ENCODE results near the gene KCNMA1.

The KCNMA1 gene

DNA sequence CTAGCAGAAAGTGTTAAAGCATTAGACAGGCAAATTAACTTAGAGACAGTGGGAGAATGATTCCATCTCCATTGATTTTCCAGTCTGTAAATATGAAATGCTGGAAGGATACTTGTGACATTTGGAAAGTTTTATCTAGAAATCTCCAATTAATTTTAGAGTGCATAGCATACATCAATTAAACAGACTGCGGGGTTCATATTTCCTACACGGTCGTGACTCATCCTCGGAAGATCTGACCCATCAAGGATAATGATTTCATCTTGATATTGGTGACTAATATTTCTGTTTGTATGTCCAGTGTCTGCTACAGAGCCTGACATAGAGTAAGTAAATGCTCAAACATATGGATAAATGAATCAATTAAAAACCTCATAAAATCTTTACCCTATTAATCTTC lies 474.9 kb downstream of the KCNMA1 start:
- no peak for DNase-seq

DNA sequence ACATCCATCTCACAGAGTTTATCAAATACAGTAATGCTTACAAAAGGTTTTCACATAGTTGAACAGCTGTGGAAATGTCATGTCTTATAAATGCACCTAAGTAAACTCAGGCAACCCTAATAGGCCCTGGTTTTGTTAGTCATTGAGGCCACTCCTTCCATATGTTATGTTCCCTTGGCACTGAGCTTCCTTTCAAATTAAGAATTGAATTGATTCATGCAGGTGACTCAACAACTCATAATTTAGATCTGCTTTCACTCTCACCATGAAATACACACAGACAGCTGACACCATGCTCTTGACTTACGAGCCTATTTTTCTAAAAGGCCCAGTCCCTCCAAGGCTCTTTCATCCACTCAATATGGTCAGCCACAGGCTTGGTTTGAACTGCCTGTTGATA lies 476.9 kb downstream of the KCNMA1 start:
- DNase-seq, result no peak

DNA sequence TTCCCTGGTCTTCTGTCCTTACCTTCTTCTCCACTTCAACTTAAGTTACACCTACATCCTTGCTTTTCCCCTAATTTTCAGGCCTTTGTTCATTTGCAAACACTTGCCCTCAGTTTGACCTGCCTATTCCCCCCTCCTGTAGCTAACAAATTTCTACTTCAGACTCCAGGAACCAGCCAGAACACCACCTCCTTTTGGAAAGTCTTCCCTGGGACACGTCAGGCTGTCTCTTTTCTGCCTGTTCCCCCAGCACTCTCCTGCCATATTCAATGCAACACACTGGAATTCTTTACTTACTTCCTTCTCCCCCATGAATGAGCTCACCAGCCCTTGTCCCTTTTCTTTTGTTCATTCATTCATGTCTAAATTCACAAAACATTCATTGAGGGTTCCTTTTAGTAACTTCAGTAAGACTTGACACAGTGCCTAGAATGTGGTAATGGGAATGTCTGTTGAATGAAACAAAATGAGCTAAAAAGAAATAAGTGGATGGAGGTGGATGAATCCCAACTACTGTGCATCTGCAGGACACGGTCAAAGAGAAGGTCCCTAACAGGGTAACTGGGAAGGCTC lies 478.0 kb downstream of the KCNMA1 start:
- no peak for DNase-seq

DNA sequence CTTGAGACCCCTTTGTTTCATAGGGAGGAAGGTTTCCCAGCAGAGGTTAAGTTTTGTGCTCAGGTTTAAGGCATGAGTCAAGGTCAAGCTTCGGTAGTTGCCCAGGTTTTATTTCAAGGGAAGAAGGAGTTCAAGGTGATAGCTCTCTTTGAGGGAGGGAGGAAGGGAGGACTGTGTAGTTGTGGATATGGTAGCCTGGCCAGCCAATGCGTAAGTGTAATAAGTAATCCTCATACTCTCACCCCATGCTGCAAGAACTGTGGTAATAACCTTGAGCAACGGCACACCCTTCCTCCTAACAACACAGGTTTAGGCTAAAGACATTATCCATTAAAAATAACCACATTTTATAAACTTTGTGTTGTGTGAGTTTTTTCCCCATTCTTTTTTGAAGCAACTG lies 478.9 kb downstream of the KCNMA1 start:
- DNase-seq, result no peak

DNA sequence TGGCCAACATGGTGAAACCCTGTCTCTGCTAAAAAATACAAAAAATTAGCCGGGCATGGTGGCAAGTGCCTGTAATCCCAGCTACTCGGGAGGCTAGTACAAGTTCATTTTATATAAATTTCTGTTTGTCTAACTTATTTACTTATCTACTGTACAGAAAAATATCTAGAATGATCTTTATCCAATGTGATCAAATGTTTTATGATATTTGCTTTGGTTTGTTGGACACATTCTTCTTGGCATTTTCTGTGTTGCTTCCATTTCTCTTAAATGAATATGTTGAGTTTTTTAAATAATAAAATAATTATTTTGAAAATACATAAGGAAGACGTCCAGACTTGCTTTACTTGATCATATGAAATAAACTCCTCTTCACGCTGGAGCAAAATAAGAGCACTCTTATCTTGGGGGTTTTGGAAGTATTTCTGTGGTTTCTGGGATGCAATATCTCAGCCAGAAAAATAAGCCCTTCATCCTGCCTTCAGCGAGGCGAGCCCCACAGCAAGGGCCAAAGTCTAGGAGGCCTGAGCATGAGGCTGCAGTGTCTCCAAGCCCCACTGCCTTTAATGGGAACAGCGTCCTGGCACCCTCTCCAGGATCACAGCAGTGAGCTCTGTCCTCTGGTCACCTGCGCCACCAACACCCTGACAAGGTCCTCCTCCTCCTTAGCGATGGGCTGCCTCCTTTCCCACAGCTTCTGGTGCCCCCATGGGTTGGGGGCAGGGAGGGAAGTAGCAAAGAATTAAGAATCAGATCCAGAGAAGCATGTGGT lies 480.2 kb downstream of the KCNMA1 start:
- DNase-seq, result no peak

DNA sequence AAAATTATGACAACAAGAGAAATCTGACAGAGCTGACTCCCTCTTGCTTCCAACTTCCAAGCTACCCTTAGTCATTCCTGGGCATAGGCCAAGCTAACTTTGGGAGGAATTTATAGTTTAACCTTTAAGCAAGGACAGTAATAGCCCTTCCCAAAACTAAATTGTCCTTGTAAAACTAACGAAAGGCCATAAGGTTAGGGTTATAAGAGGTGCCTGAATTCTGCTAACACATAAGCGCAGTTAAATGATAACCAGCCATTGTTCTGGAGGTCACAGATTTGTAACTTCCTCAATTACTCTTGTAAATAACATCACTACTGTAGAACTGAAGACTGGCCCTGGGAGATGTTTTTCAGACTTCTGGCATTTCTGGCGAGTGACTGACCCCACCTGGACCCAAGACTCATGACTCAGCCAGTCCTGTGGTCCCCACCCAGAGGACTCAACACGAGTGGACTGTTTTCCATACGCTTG lies 481.2 kb downstream of the KCNMA1 start:
- no peak for DNase-seq

DNA sequence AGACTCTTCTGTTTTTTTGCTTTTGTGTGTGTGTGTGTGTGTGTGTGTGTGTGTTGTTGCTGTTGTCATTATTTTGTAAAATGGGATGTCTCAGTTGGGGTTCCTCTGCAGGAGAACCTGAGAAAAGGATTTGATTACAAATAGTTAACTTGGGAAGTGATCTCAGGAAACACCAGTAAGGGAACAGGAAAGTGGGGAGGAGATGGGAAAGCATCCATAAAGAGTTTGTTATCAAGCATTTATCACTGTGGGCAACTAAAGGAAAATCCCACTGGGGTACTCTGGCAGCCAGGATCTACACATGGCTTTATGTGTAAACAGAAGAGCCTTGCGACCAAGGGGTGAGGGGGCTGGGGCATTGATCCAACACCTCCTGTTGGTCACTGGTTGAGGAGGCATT lies 485.4 kb downstream of the KCNMA1 start:
- no peak for DNase-seq

DNA sequence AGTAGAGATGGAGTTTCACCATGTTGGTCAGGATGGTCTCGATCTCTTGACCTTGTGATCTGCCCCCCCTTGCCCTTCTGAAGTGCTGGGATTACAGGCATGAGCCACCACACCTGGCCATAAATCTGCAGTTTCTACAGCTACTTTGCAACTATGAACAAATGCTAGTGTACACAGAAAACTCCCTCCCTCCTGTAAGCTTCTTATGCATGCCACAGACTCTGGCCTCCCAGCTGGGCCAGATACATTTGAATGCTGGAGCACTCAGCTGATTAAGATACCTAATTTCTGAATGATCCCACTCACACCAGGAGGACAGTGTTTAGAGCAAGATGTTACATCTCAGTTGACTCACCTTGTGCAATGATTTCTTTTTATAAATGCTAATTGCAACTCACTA lies 486.2 kb downstream of the KCNMA1 start:
- no peak for DNase-seq

DNA sequence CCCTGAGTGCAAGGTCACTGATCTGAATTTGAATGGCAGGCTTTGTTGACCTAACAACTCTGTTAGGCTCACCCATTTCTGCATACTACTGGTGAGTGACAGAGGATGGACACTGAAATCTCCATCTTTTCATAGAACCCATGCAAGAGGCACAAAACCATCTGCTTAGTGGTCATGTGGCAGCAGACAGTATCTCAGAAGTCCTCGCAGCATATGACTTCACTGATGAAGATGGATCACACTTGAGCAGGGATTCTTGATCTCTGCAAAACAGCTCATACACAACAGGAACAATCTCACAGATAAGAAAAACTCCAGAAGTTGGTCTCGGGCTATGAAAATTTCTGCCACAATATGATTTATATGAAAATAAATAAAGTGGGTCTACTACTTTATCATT lies 487.9 kb downstream of the KCNMA1 start:
- DNase-seq, result no peak

DNA sequence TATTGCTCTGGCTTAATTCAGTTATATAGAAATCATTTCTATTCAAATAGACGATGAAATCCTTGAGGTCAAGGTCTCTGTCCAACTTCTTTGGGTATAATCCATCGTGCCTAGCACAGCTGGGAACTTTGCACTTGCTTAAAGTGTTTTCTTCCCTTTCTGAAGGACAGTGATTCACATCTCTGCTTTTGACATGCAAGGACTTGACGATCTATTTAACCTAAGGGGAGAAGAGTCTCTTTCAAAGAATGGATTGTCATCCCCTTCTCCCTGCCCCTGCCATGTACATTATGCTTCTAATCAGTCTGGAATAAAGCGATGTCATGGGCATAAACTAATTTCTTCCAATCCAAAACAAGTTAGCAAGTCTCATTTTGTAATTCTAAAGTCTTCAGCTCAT lies 488.6 kb downstream of the KCNMA1 start:
- no peak for DNase-seq

DNA sequence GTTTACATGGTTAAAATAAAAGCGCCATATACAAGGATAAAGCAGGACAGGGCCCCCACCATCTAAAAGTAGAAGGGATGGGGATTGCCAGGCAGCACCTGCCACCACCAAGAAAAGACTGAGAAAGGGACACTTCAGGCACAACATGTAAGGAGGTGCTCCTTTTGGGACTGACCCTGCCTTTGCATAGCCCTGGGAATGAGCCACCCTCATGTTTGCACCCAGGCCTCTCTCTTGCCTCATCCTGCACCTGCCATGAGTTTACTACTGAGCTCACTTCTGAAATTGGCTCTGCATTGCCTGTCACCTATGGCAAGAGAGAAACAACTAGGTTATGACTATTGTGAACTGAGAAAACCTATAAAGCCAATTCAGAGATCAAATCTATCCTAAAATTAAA lies 489.7 kb downstream of the KCNMA1 start:
- no peak for DNase-seq

DNA sequence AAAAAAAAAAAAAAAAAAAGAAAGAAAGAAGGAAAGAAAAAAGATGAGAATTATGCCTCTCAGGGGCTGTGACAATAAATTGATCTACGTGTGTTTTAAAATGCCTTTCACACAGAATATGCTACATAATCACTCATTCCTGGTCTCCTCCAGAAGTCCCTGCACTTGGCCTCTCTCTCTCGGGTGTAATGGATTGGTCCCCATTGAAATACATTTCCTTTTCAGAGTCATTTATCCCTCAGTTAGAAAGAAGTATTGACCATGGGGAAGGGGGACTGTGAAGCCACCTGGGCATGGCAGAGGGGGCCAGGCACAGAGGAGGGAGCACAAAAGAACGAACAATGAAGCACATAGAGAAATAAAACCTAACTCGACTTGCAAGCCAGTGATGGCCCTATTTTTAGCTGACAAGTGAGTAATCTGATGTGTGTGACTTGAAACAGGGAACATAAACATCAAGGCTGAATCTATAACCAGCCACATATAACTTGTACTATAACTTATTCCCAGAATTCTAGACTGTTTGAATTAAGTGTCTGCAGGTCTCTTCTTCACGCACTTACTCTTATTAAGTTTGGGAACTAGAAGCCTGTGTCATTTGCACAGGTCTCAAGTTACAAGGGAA lies 490.8 kb downstream of the KCNMA1 start:
- no peak for DNase-seq

DNA sequence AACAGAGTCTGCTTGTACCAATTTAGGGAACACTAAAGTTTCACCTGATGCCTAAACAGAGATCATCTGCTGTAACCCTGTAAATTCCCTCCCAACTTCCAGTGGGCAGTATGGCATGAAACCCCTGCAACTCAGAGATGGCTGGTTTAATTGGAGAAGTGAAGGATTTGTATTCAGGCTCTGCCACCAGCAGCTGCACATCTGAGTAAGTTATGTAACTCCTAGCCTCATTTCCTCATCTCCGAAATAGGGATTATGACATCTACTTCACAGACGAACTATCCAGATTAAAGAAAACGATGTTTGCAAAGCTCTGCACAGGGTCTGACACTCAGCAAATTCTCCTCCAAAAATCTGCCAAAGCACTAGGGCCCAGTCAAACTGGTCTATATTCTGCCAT lies 493.0 kb downstream of the KCNMA1 start:
- DNase-seq, result no peak

DNA sequence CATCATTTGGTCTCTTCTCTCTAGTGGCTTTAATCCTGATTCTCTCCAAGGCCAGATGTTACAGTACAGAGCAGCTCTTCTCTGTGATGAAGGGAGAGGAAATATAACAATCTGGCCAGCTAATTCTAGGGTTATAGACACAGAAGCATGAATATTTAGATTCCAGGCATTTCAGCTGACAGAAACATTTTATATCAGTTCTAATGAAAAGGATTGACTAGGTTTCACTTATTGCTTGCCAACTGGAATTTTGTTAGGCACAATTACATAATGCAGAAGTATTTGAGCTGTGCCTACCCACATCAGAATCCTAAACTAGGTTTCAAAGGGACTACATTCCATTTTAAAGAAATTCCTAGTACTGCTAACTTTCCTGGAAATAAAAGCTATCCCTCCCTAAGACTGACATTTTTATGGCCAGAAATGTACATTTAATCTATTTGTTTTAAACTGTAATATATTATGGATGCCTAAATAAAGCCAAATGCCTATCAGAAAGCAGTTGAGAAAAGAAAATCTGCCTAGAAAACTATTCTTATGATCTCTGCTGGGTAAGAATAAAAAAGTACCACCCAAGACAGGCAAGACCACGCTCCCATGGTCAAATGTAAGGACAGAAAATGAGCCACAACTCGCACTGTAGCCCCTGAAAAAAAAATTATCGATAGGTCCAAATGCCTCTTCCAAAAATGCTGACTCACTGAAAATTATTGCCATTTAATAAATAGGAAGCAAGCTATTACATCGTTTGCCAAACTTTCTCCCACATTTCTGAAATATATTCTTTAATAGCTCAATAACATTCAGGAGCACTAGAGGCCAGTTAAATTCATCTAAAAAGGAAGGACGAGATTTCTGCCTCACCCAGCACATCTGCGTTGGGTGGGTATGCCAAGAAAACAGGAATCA lies 498.1 kb downstream of the KCNMA1 start:
- no peak for DNase-seq

DNA sequence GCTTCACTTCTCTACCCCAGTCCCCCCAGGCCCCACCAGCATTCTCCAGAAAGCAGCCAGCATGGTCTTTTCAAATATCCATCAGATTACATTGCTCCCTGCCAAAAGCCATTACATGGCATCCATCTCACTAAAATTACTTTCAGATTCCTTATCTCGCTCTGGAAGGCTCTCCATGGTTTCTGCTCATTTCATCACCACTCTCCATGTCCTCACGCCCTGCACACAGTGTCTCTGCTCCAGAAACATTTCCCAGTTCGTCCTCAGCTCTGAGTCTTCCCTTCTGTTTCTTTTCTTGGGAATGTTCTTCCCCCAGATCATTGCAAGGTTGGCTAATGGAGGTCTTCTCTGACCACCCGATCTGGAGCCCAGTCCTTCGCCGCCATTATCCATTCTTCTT lies 499.1 kb downstream of the KCNMA1 start:
- DNase-seq, result no peak

DNA sequence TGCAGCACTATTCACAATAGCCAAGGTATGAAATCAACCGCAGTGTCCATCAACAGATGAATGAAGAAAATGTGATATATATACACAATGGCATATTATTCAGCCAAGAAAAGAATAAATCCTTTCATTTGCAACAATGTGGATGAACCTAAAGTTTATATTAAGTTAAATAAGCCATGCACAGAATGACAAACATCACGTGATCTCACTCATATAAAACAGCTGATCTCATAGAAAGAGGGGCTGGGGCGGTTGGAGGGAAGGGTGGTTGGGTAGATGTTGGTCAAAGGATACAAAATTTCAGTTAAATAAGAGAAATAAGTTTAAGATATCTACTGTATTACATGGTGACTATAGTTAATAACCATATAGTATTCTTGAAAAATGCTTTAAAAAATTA lies 502.1 kb downstream of the KCNMA1 start:
- no peak for DNase-seq

DNA sequence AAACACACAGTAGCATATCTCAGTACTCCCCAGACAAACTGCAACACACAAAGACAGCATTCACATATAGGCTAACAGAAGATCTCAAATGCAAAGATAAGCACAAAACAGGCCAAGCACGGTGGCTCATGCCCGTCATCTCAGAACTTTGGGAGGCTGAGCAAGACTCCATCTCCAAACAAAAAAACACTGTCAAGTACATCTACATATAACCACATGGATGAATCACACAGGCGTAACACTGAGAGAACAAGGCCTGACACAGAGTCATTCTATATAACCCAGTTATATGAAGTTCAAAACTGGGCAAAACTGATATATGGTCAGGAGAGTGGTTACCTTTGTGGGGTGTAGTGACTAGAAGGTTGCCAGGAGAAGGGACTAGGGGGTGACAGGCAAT lies 506.4 kb downstream of the KCNMA1 start:
- DNase-seq, result no peak

DNA sequence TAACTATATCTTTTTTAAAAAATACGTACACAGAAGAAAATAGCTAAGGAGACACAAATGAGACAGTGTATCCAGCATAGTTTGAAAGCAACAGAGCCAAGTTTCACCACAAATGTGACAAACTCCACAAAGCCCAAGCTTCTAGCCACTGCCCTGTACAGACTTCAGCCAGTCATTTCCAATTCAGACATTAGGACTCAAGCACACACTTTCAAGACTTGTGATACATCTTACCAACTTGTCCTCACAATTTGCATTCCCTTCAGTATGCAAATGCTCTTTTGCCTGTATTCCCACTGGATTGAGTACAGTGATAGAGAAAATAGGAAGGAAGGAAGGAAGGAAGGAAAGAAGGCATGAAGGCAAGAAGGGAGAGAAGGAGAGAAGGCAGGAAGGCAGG lies 510.4 kb downstream of the KCNMA1 start:
- DNase-seq, result no peak

DNA sequence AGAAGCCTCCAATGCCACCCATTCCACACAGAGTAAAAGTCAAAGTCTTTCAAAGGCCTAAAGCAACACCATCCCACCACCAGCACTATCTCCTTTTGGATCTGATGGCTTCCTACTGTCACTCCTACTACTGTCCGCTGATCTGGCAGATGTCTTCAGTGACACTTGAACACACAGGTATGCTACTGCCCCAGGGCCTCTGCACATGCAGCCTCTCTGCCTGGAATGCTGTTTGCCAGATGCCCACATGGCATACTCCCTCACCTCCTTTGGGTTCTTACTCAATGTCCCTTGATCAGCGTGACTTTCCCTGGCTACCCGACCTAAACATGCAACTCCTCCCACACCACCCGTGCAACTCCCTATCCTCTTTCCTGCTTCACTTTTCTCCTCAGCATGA lies 512.4 kb downstream of the KCNMA1 start:
- DNase-seq, result no peak

DNA sequence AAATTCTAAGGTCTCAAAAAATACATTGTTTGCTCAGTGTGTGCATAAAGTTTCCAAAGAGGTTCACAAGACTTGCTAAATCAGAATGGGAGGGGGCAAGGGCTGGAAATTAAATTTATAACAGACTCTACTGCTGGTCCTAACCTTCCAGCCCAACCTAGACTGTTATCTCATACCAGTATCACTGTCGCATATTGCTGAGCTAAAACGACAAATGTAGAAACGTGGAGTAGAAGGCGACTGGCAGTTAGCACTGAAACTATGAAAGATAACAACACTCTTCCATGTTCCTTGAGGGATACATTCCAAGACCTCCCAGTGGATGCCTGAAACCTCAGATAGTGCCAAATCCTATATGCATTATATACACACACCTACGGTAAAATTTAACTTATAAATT lies 514.3 kb downstream of the KCNMA1 start:
- DNase-seq, result no peak

DNA sequence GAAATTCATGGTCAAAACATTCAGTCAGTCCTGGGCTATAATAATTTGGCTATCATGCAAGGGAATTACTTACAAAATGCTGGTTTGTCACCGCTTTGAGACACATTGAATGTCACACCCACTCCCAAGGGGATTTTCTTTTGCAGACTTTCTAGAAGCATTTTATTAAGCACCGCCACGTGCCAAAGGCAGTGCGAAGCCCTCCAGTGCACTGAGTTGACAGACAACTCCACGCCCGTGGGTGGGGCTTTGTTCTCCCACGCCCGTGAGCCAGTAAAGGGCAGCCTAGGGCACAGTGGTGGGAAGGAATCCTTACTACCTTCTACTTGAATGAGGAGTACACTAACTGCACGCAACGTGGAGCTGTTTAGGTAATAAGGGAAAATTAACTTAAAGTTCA lies 515.8 kb downstream of the KCNMA1 start:
- DNase-seq, result no peak

DNA sequence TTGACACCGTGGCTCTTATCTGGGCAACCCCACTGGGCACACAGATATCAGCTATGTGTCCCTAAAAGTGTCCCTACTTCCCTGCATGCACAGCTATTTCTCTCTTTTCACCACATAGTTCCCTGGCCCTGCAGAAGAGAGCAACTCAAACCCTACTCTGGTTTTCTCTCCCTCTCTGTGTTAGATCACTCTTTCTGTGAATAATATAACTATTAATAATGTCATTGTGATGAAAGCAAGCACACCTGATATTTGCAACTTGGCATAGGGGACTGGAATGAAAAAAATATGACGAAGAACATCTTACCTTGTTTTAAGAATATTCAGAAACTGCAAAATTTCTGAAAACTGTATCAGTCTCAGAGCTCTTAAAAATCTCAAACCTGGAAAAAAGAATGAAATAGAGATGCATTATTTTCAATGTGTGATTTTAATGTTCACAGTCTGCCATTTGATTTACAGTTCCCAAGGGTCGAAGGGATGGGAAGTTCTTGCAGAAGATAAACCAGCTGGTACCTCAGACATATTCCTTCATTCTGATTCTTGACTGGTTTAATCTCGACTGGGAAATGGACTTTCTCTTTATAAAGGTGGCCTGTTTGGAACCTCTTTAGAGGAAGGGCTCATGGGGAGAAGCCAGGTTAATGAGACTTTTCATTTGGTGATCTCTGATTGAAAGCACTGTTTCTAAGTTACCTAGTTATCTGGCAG lies 516.8 kb downstream of the KCNMA1 start:
- DNase-seq, result no peak

DNA sequence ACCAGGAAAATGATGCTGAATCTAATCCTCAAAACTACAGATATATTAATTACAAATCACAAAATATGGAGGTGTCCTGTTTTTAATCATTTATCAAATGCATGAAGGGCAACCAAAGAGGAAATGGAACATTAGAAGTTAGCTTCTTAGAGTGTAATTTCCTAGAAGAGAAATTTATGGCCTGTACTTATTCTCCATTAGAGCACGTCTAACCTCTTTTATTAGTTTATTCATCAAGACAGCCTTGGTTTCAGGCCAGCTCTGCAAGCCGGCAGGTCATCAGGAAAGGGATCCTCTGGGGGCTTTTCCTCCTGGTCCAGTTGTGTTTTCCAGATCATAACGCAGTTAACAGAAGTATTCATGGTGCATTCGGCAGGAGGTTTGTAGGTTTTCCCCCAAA lies 517.6 kb downstream of the KCNMA1 start:
- no peak for DNase-seq

All from effector CD8-positive, alpha-beta T cell (primary cell).